Ascending aorta (tissue), 2 donors: ENCODE data around the gene MAU2. TPM values are rescaled to one million over a fixed set of nuclear protein-coding genes. Genes with fewer than 3 reads are reported as not detected.

Source experiments
- DNase-seq, 2 donors: peaks; one replicate each; pipeline ENCODE4 v3.0.0-alpha.2; 2019; ENCODE audit warnings: low spot score in 2 of 2
- H3K27ac ChIP-seq, 2 donors: fragments of 200-600 bp; sonication (generic); one replicate each; pipeline ENCODE4 v1.5.1; 2016 to 2017; ENCODE audit warnings: mild to moderate bottlenecking in 1 of 2
- H3K27me3 ChIP-seq: fragments of 200-600 bp; sonication (generic); one replicate; pipeline ENCODE4 v1.5.1; 2017
- H3K36me3 ChIP-seq, 2 donors: fragments of 200-600 bp; sonication (generic); one replicate each; pipeline ENCODE4 v1.5.1; 2016
- H3K4me1 ChIP-seq, 2 donors: fragments of 200-600 bp; sonication (generic); one replicate each; pipeline ENCODE4 v1.5.1; 2016 to 2017; ENCODE audit warnings: mild to moderate bottlenecking in 1 of 2
- H3K4me3 ChIP-seq, 2 donors: fragments of 200-600 bp; sonication (generic); one replicate each; pipeline ENCODE4 v1.5.1; 2016 to 2017; ENCODE audit warnings: mild to moderate bottlenecking in 1 of 2
- H3K9me3 ChIP-seq, 2 donors: fragments of 200-600 bp; sonication (generic); one replicate each; pipeline ENCODE4 v1.5.1; 2016
- intact Hi-C: fragments of 100-400 bp; cut with DNase I; formaldehyde crosslinking; loops from one replicate; pipeline ENCODE4 v1.15.1; 2023
- total RNA-seq: library from RNA; depleted of rRNA; stranded (reverse); fragments of >200 nt; gene quantifications from one replicate; pipeline ENCODE4 v1.1.0, GENCODE V29; 2016
- TF ChIP-seq, protein P1 (sequence below), 3 experiments: fragments of 200-600 bp in 2 of 3; fragments of 450-650 bp in 1 of 3; sonication (generic) in 2 of 3; IDR thresholded peaks; one replicate each; pipeline ENCODE4 v1.5.1; 2016 to 2019; ENCODE audit warnings: antibody characterized with exemption in 3 of 3, mild to moderate bottlenecking in 1 of 3, moderate library complexity in 1 of 3

MAU2 gene
- total RNA-seq, 1 donor from 2014 or later: 41.2 TPM

DNA sequence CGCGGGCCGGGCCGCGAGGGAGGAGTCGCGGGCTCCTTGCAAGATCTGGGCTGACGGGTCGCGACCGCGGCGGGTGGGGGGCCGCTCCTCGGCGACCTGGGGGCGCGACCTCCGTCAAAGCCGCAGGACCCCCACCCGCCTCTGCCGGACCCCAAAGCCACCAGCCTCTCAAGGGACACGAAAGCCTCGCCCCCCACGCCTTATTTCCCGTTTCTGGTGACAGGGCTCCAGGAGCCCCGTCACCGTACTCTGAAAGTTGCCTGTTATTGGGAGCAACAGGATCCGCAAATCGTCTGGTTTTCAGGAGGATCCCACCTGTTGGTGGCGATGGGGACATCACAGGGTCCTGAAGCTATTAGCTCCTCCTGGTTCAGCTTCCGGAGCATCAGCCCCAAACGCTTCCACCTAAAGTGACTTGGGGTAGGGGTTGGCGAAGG is 530 bp downstream of the MAU2 start:
- no peak for DNase-seq
- Histone ChIP-seq H3K9me3 (no peaks in the 10 kb centered on the region), H3K36me3 (peaks cover 18 to 35% of the 10 kb centered on the region in 2 donors), H3K27ac (peak overlapping the region; percentile 80 to 86), H3K4me1 (peaks cover 7 to 20% of the 10 kb centered on the region in 2 donors), H3K27me3 (no peaks in the 10 kb centered on the region), H3K4me3 (peak overlapping the region; percentile 76 to 88)
- intact Hi-C loops: loop anchor here (2.0 kb wide), 1 partner anchor 128 kb away; the partner anchor contains the start of genes BORCS8 and RFXANK
- TF ChIP-seq, protein P1, sequence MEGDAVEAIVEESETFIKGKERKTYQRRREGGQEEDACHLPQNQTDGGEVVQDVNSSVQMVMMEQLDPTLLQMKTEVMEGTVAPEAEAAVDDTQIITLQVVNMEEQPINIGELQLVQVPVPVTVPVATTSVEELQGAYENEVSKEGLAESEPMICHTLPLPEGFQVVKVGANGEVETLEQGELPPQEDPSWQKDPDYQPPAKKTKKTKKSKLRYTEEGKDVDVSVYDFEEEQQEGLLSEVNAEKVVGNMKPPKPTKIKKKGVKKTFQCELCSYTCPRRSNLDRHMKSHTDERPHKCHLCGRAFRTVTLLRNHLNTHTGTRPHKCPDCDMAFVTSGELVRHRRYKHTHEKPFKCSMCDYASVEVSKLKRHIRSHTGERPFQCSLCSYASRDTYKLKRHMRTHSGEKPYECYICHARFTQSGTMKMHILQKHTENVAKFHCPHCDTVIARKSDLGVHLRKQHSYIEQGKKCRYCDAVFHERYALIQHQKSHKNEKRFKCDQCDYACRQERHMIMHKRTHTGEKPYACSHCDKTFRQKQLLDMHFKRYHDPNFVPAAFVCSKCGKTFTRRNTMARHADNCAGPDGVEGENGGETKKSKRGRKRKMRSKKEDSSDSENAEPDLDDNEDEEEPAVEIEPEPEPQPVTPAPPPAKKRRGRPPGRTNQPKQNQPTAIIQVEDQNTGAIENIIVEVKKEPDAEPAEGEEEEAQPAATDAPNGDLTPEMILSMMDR (IDR thresholded peaks at IDR 0.05): no peak

DNA sequence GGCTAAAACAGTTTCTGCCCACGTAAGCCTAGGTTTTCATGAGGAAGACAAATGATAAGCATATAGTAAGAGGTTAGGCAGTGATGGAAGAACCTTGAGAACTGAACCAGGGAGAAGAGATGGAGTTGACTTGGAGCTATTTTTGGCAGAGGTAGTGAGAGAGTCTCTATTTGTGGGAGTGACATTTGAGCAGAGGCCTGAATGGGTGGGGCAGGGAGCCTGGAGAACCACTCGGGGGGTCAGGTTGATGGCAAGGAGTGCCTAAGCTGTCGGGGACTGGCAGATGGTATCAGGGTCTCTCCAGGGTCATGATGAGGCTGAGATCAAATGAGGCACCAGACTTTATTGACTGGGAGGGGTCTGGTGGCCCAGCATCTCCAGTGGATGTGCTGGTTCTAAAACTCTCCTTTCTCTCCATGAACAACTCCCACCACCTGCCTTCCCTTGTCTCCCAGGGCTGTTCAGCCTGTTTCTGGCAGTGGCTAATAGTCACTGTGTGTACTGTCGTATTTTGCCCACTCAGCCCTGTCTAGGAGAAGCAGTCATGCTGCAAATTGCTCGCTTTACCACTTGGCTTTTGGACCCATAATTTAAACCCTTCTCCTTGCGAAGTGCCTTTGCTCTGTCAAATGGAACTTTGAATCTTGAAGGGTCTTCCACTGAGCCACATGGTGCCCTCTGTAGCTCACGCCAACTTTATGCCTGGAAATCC is 3.6 kb downstream of the MAU2 start:
- H3K4me1 ChIP-seq: peaks cover 7 to 17% of the 10 kb centered on the region in 2 donors
- no peak for DNase-seq
- no peak overlapping the region for H3K4me3 ChIP-seq
- intact Hi-C loops: no loop called here
- TF ChIP-seq, protein P1 (IDR thresholded peaks at IDR 0.05): no peak
- H3K36me3 ChIP-seq: peaks cover 17 to 45% of the 10 kb centered on the region in 2 donors
- no peaks in the 10 kb centered on the region for H3K9me3 ChIP-seq
- no peak overlapping the region for H3K27ac ChIP-seq
- no peaks in the 10 kb centered on the region for H3K27me3 ChIP-seq

DNA sequence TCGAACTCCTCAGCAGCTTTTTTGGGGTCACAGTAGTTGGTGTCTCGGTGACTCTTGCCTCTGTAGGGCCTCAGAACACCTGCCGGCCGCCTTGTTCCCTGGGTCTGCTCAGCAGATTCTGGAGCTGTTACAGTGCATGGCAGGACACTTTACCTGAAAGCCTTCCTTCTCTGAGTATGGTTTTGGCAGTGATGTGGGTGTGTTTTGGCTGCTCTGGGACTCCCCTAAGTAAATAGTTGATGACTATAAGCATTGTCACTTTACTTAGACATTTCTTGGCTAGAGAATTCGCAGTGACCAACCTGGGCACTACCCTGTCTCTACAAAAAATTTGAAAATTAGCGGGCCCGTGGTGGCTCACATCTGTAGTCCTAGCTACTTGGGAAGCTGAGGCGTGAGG is 7.0 kb downstream of the MAU2 start:
- Histone ChIP-seq H3K4me1 (no peaks in the 10 kb centered on the region), H3K36me3 (peaks cover 41 to 55% of the 10 kb centered on the region in 2 donors), H3K27me3 (no peaks in the 10 kb centered on the region), H3K9me3 (no peaks in the 10 kb centered on the region), H3K4me3 (no peak overlapping the region), H3K27ac (no peak overlapping the region)
- TF ChIP-seq, protein P1 (IDR thresholded peaks at IDR 0.05): no peak
- no peak for DNase-seq
- intact Hi-C loops: no loop called here

DNA sequence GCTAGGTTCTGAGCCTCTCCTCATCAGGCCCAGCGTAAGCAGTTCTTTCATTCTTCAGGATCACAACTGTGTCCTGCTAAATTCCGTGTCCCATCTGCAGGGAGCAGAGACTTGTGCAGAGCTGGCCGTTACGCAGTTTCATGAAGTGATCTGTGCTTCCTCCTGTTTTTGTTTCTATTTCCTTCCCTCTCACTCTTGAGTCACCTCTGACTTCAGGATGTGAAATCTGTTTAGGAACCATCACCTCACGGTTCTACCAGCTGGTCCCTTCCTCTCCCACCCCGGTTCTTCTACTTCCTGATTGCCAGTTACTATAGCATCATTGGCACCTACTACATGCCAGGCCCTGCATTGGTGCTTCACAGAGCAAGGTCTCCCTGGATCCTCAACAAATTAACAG is 8.5 kb downstream of the MAU2 start:
- H3K27me3 ChIP-seq: no peaks in the 10 kb centered on the region
- H3K27ac ChIP-seq: no peak overlapping the region
- intact Hi-C loops: no loop called here
- H3K9me3 ChIP-seq: no peaks in the 10 kb centered on the region
- no peaks in the 10 kb centered on the region for H3K4me1 ChIP-seq
- TF ChIP-seq, protein P1 (IDR thresholded peaks at IDR 0.05): no peak
- H3K36me3 ChIP-seq: peaks cover 41 to 58% of the 10 kb centered on the region in 2 donors
- DNase-seq: no peak
- H3K4me3 ChIP-seq: no peak overlapping the region

DNA sequence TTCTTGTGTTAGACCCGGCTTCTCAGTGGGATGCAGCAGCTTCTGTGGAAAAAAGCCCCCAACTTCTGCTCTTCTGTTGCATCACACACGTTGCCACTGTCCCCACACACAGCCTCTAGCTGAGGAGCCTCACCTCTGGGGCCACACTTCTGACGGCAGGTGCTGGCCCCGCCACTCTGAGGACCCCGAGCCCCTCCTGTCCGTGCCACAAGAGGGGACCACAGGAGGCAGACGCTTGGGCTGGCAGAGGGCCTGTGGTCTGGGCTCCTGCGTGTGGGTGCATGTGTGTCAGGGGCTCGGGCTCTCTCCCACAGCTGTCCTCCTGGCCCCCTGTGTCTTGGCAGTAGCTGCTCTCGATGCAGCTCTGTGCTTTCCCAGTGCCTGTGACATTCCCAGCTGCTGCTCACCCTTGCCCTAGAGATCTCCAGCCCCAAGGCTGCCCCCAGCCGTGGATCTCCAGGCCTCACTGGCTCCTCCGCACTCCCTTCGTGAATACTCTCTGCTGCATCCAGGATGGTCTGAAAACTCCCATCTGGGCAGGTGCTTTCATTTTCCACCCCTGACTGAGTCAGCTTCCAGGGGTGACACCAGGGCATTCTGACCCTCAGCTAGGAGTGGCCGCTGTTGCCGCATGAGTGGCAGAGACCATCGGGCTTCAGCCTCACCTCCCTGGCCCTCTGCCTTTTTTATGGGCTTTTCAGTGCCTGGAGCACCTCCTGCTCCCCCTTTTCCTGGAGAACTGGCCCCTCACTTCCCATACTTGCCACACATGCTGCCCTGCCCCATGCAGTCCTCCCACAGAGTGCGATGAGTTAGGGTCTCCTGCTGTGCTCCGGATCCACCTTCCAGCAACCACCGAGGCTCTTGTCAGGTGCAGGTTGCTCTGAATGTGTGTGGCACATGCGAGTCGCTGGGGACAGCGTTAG is 13.7 kb downstream of the MAU2 start:
- Histone ChIP-seq H3K27ac (no peak overlapping the region), H3K4me1 (peaks cover 0 to 6% of the 10 kb centered on the region in 2 donors), H3K9me3 (no peaks in the 10 kb centered on the region), H3K27me3 (no peaks in the 10 kb centered on the region), H3K36me3 (peaks cover 61 to 72% of the 10 kb centered on the region in 2 donors), H3K4me3 (no peak overlapping the region)
- no peak for DNase-seq
- TF ChIP-seq, protein P1 (IDR thresholded peaks at IDR 0.05): no peak
- intact Hi-C loops: no loop called here
